ENCODE measurements around the gene CEP290.
"Not testable (repeated sequence)": the region's sequence is repeated elsewhere in the genome, so short reads cannot be mapped to it uniquely, and the experiment has no call there.

CEP290 gene

DNA sequence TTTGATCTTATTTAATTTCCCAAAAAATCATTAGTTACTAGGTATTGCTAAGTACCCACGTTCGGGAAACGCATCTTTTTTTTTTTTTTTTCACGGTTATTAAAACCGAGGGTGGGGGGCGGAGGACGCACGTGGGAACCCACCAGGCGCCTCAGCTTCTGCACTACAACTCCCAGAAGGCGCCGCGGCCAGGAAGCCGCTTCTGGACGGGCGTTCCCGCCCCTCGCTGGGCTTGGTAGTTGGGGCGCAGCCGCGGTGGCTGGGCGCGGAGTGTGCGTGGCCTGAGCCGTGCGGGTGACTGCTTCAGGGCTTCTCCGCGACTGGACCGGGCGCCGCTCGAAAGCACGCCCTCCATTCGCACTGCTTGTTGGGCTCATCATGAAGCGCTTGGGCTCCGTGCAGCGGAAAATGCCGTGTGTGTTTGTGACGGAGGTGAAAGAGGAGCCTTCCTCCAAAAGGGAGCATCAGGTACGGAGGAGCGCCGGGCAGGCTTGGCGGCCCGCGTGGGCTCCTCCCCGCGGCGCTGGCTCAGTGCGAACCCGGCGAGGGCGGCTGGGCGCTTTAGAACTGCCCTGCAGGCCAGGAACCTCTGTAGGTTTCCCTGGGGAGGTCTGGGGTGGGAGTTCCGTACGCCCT, 106.5 kb downstream of the CEP290 start:
- DNase-seq = peak; percentile 82

DNA sequence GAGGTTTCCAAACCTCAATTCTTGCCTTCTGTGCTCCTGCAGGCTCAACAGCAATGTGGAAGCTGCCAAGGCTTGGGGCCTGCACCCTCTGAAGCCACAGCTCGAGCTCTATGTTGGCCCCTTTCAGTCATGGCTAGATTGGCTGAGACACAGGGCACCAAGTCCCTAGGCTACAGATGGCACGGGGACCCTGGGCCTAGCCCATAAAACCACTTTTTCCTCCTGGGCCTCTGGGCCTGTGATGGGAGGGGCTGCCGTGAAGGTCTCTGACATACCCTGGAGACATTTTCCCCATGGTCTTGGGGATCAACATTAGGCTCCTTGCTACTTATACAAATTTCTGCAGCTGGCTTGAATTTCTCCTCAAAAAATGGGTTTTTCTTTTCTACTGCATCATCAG, 110.7 kb downstream of the CEP290 start:
- not testable (repeated sequence) for DNase-seq

DNA sequence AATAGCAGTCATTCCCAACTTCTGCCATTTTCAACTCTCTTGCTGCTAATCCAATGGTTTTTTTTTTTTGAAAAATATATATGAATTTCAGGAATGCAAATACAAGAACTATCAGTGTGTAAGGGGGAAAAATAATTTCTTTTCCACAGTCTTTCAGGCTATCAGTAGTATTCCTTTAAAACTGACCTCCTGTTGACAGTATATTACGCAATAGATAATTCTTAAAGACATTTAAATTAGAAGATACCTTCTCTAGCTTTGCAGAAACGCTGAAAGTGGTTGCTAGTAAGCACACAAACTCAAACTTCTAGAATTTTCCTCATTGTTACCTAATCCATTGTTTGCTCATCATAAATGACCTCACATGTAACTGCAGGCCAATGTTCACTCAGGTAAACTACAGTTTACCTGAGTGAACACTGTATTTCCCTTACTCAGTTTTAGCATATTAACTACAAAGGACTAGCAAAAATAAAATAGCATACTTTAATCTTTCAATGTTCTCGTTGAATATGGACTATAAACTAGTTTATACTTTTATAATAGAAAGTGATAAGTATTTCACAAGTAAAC, 112.7 kb downstream of the CEP290 start, which contains the start of gene C12orf50:
Gene C12orf50, minus strand, starts transcription at position 309 of the 573 bp plus-strand sequence. CDS start 2,439 bp downstream, outside the sequence.
- DNase-seq = no peak

DNA sequence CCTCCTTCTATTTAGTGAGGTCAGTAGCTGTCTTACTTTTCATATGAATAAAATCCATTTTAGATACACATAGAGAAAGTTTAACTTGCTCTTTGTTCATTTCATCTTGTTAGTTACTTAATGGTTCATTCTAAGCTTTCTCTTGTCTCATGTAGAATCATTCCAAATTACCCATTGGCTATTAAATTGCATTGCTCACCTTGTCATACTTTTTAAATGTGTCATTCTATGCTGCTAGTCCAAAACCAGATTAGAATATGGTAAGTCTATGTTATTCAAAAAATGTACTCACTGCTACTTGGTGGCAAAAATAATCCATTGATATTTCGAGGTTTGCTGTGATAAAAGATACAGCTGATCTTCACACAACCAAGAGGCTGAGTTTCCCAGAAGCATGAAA, 115.7 kb downstream of the CEP290 start:
- DNase-seq = no peak

DNA sequence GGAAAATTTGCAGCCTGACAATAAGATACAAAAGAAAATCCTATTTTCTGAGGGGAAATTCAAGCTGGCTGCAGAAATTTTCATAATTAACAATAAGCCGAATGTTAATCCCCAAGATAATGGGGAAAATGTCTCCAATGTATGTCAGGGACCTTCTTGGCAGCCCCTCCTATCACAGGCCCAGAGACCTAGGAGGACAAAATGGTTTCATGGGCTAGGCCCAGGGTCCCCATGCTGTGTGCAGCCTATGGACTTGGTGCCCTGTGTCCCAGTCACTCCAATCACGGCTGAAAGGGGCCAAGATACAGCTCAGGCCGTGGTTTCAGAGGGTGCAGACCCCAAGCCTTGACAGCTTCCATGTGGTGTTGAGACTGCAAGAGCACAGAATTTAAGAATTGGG, 123.9 kb downstream of the CEP290 start:
- DNase-seq = no peak

DNA sequence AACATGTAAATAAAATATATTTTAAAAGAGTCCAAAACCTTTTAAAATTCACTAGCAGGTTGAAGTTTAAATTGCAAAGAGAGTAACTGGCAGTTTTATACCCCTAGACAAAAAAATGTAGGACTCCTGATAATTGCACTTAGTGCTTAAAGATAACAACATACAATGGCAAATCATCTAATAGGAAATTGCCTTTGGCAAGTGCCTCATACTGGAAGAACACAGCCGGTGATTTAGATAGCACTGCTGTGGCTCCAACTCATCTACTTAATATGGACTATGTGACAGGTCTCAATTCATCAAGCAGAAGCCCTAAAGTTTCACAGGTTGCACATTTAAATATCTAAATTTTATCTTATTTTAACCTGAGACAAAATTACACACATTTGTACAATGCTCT, 126.1 kb downstream of the CEP290 start:
- no peak for DNase-seq

DNA sequence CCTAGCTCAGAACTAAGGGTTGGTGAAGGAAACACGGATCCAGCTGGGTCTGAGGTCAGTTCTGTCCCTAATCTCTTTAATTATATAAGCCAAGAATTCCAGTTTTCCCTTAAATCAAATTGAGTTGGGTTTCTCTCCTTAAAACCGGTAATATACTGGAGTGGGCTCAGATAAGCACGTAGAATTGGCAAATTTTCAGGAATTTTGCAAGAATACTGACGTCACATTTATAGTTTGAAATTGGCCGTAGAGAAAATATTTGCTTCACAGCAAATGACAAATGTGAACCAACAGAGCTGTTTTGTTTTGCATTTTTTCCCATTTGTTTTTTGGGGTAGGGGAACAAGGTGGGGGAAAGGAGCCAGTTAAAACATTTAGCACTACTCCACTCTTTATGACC, 130.1 kb downstream of the CEP290 start:
- no peak for DNase-seq

DNA sequence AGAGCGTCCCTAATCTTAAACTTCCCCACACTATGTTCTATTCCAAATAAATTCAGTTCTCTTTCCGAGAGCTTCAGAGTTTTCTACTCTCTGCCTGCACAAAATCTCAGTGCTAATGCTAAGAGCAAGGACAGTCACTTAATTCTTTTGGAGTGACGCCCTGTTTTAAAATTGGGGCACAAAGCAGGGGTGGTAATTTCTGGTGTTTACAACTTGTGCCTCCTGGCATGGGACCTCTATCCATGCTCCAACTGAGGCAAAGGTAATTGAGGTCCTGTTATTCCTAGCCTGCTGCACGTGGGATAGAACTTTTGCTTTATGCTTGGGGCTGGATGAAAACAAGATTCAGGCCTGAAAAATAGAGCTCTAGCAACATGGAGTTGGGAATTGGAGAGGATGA, 135.5 kb downstream of the CEP290 start:
- no peak for DNase-seq

DNA sequence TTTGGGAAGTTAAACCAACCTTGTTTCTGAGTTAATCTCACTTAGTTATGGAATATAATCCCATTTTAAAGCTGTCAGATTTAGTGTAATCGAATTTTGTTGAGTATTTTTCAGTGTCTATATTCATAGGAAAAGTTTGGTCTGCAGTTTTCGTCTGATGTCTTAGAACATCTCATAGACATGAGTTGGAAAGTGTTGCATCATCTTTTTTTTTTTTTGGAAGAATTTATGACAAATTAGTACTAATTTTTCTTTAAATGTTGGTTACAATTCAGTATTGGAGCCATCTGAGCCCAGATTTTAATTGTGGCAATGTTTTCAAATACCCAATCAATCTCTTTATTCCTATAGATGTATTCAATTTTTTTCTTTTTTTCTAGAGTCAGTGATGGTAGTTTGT, 140.6 kb downstream of the CEP290 start:
- DNase-seq = no peak
